Endothelial cell (in vitro differentiated cells): Measurements from ENCODE around the gene ZNF211. TPM values are rescaled to one million over a fixed set of nuclear protein-coding genes. Genes with fewer than 3 reads are reported as not detected.

Source experiments
- DNase-seq: peaks from one replicate; pipeline ENCODE4 v3.0.0; 2021; ENCODE audit warnings: low spot score
- H3K27ac Mint-ChIP-seq: one replicate; pipeline ENCODE4 v1.8.0; 2021; ENCODE audit warnings: mixed read lengths, inconsistent platforms; ENCODE audit not compliant: unreplicated experiment
- H3K27me3 Mint-ChIP-seq: one replicate; pipeline ENCODE4 v1.8.0; 2021; ENCODE audit warnings: mild to moderate bottlenecking, moderate library complexity, mixed read lengths, inconsistent platforms; ENCODE audit not compliant: unreplicated experiment
- H3K36me3 Mint-ChIP-seq: one replicate; pipeline ENCODE4 v1.8.0; 2021; ENCODE audit warnings: mild to moderate bottlenecking, low read depth, mixed read lengths, inconsistent platforms; ENCODE audit not compliant: unreplicated experiment
- H3K4me1 Mint-ChIP-seq: one replicate; pipeline ENCODE4 v1.8.0; 2021; ENCODE audit warnings: mild to moderate bottlenecking, mixed read lengths, inconsistent platforms; ENCODE audit not compliant: unreplicated experiment
- H3K4me3 Mint-ChIP-seq: one replicate; pipeline ENCODE4 v1.8.0; 2021; ENCODE audit warnings: mild to moderate bottlenecking, mixed read lengths, inconsistent platforms; ENCODE audit not compliant: unreplicated experiment
- H3K9me3 Mint-ChIP-seq: one replicate; pipeline ENCODE4 v1.8.0; 2021; ENCODE audit warnings: mixed read lengths, inconsistent platforms; ENCODE audit not compliant: unreplicated experiment
- total RNA-seq: library from RNA; stranded (reverse); fragmentation: NEBNext Ultra II Directional; extraction: Animal tissue kit (Norgen Biotek cat#: 25700); gene quantifications from one replicate; pipeline ENCODE4 v1.2.1, GENCODE V29; 2021; ENCODE audit not compliant: unreplicated experiment
- TF ChIP-seq, protein P1 (sequence below): fragments of 200-600 bp; sonication (generic); IDR thresholded peaks from one replicate; pipeline ENCODE4 v1.5.0; 2021; ENCODE audit warnings: antibody characterized with exemption; ENCODE audit not compliant: unreplicated experiment

The ZNF211 gene
- total RNA-seq, 1 donor from 2014 or later: 31.1 TPM

- peaks cover 89% of the 10 kb centered on the region for H3K36me3 Mint-ChIP-seq
- H3K27ac Mint-ChIP-seq: no peak overlapping the region
- peaks cover 4% of the 10 kb centered on the region for H3K27me3 Mint-ChIP-seq
- DNase-seq: no peak
- H3K9me3 Mint-ChIP-seq: peaks cover 56% of the 10 kb centered on the region
- peaks cover 3% of the 10 kb centered on the region for H3K4me1 Mint-ChIP-seq
- TF ChIP-seq, protein P1, sequence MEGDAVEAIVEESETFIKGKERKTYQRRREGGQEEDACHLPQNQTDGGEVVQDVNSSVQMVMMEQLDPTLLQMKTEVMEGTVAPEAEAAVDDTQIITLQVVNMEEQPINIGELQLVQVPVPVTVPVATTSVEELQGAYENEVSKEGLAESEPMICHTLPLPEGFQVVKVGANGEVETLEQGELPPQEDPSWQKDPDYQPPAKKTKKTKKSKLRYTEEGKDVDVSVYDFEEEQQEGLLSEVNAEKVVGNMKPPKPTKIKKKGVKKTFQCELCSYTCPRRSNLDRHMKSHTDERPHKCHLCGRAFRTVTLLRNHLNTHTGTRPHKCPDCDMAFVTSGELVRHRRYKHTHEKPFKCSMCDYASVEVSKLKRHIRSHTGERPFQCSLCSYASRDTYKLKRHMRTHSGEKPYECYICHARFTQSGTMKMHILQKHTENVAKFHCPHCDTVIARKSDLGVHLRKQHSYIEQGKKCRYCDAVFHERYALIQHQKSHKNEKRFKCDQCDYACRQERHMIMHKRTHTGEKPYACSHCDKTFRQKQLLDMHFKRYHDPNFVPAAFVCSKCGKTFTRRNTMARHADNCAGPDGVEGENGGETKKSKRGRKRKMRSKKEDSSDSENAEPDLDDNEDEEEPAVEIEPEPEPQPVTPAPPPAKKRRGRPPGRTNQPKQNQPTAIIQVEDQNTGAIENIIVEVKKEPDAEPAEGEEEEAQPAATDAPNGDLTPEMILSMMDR: no peak
- peak overlapping the region; percentile 83 for H3K4me3 Mint-ChIP-seq
Observed at GRCh38 chr19:57620673-57621348, 12.2 kb upstream of the ZNF211 start.

GRCh38 chr19:57623091-57623490 is 9.9 kb upstream of the ZNF211 start:
- H3K9me3 Mint-ChIP-seq: peaks cover 43% of the 10 kb centered on the region

GRCh38 chr19:57633832-57634131 is 814 bp downstream of the ZNF211 start:
- peaks cover 50% of the 10 kb centered on the region for H3K36me3 Mint-ChIP-seq
- H3K27ac Mint-ChIP-seq: no peak overlapping the region
- peak overlapping the region; percentile 93 for H3K4me3 Mint-ChIP-seq
- no peak for DNase-seq
- TF ChIP-seq, protein P1: no peak
- peaks cover 2% of the 10 kb centered on the region for H3K27me3 Mint-ChIP-seq
- peaks cover 16% of the 10 kb centered on the region for H3K4me1 Mint-ChIP-seq
- H3K9me3 Mint-ChIP-seq: no peaks in the 10 kb centered on the region

More at GRCh38 chr19:57623091-57623490, 9.9 kb upstream of the ZNF211 start:
- peak overlapping the region; percentile 86 for H3K4me3 Mint-ChIP-seq
- no peak for DNase-seq
- peaks cover 67% of the 10 kb centered on the region for H3K36me3 Mint-ChIP-seq
- no peak overlapping the region for H3K27ac Mint-ChIP-seq
- H3K27me3 Mint-ChIP-seq: peaks cover 4% of the 10 kb centered on the region
- TF ChIP-seq, protein P1: no peak
- H3K4me1 Mint-ChIP-seq: no peaks in the 10 kb centered on the region

DNA sequence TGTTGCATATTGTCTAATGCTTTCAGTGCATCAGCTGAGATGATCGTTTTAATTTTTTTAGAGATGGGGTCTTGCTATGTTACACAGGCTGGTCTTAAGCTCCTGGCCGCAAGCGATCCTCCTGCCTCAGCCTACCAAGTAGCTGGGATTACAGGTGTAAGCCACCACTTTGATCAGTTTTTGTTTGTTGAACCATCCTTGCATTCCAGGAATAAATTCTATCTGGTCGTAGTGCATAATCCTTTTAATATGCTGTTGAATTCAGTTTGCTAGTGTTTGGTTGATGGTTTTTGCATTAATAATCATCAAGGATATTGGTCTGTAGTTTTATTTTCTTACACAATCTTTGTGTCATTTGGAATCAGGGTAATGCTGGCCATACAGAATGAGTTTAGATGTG is 4.4 kb downstream of the ZNF211 start:
- TF ChIP-seq, protein P1: no peak
- Mint-ChIP-seq H3K27me3 (peaks cover 2% of the 10 kb centered on the region), H3K4me3 (peak overlapping the region; percentile 73), H3K27ac (no peak overlapping the region), H3K4me1 (peaks cover 18% of the 10 kb centered on the region), H3K36me3 (peaks cover 81% of the 10 kb centered on the region), H3K9me3 (no peaks in the 10 kb centered on the region)
- no peak for DNase-seq

DNA sequence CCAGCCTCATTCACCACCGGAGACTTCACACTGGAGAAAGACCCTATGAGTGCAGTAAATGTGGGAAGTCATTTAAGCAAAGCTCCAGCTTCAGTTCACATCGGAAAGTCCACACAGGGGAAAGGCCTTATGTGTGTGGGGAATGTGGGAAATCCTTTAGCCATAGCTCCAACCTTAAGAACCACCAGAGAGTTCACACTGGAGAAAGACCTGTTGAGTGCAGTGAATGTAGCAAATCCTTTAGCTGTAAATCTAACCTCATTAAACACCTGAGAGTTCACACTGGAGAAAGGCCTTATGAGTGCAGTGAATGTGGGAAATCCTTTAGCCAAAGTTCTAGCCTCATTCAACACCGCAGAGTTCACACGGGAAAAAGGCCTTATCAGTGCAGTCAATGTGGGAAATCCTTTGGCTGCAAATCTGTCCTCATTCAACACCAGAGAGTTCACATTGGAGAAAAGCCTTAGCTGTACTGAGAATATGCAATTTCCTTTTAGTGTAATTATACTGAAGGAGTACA is 8.8 kb downstream of the ZNF211 start:
- Mint-ChIP-seq H3K27ac (no peak overlapping the region), H3K4me1 (peaks cover 5% of the 10 kb centered on the region), H3K36me3 (peaks cover 55% of the 10 kb centered on the region), H3K27me3 (no peaks in the 10 kb centered on the region), H3K9me3 (no peaks in the 10 kb centered on the region), H3K4me3 (peak overlapping the region; percentile 34)
- TF ChIP-seq, protein P1: no peak
- no peak for DNase-seq
